Liver (tissue), 9 donors: ENCODE measurements around the gene WLS. TPM values are rescaled to one million over a fixed set of nuclear protein-coding genes. Genes with fewer than 3 reads are reported as not detected.

Source experiments
- DNase-seq: peaks from one replicate; pipeline ENCODE4 v3.0.0-alpha.2; 2017; ENCODE audit warnings: low spot score
- H3K27ac ChIP-seq, 2 donors: one replicate each; pipeline ENCODE4 v1.7.0; 2013; ENCODE audit warnings: inconsistent platforms in 2 of 2, low read length in 2 of 2, control low read depth in 1 of 2, low read depth in 1 of 2, mild to moderate bottlenecking in 1 of 2
- H3K27me3 ChIP-seq, 4 donors: one replicate each; pipeline versions ENCODE4 v1.6.1 to v1.7.0; 2013; ENCODE audit warnings: low read length in 3 of 4, inconsistent platforms in 1 of 4, mild to moderate bottlenecking in 1 of 4, moderate library complexity in 1 of 4; ENCODE audit not compliant: control insufficient read depth in 4 of 4, insufficient read depth in 4 of 4
- H3K36me3 ChIP-seq, 4 donors: one replicate each; pipeline versions ENCODE4 v1.6.1 to v1.7.0; 2013; ENCODE audit warnings: low read length in 3 of 4, mild to moderate bottlenecking in 3 of 4, low read depth in 1 of 4, moderate library complexity in 1 of 4; ENCODE audit not compliant: control insufficient read depth in 4 of 4, insufficient read depth in 3 of 4
- H3K4me1 ChIP-seq, 4 donors: one replicate each; pipeline versions ENCODE4 v1.6.1 to v1.7.0; 2013; ENCODE audit warnings: low read length in 3 of 4, mild to moderate bottlenecking in 3 of 4, moderate library complexity in 1 of 4; ENCODE audit not compliant: control insufficient read depth in 4 of 4, insufficient read depth in 4 of 4
- H3K4me3 ChIP-seq, 3 donors: one replicate each; pipeline versions ENCODE4 v1.6.1 to v1.7.0; 2013; ENCODE audit warnings: low read length in 3 of 3, control low read depth in 1 of 3, low read depth in 1 of 3, mild to moderate bottlenecking in 1 of 3
- H3K9ac ChIP-seq, 2 donors: one replicate each; pipeline ENCODE4 v1.7.0; 2013; ENCODE audit warnings: low read length in 2 of 2, mild to moderate bottlenecking in 2 of 2, moderate library complexity in 2 of 2, control low read depth in 1 of 2, low read depth in 1 of 2
- H3K9me3 ChIP-seq, 4 donors: one replicate each; pipeline versions ENCODE4 v1.6.1 to v1.7.0; 2013; ENCODE audit warnings: low read length in 3 of 4; ENCODE audit not compliant: control insufficient read depth in 4 of 4
- CTCF ChIP-seq: fragments of 150-350 bp; IDR thresholded peaks from 2 replicates; pipeline ENCODE4 v1.5.1; 2017; ENCODE audit warnings: improper control_type of control experiment, low read depth, low read length; ENCODE audit not compliant: missing input control
- EGR1 ChIP-seq, 2 donors: IDR thresholded peaks; 2 replicates each; pipeline ENCODE4 v1.6.1; 2016 to 2018; ENCODE audit warnings: antibody characterized with exemption in 2 of 2, low read depth in 2 of 2
- FOXA1 ChIP-seq: IDR thresholded peaks from 2 replicates; pipeline ENCODE4 v1.6.1; 2016; ENCODE audit warnings: antibody characterized with exemption
- FOXA2 ChIP-seq: IDR thresholded peaks from 2 replicates; pipeline ENCODE4 v1.6.1; 2016; ENCODE audit warnings: antibody characterized with exemption
- GABPA ChIP-seq, 2 donors: IDR thresholded peaks in 1 of 2; conservative IDR thresholded peaks in 1 of 2; 2 replicates each; pipeline ENCODE4 v1.6.1; 2016; ENCODE audit warnings: antibody characterized with exemption in 2 of 2, mild to moderate bottlenecking in 1 of 2, moderate library complexity in 1 of 2
- HNF4A ChIP-seq, 2 donors: conservative IDR thresholded peaks; 2 replicates each; pipeline ENCODE4 v1.6.1; 2016; ENCODE audit warnings: antibody characterized with exemption in 2 of 2, mild to moderate bottlenecking in 2 of 2
- HNF4G ChIP-seq: IDR thresholded peaks from 2 replicates; pipeline ENCODE4 v1.6.1; 2016; ENCODE audit warnings: antibody characterized with exemption
- JUND ChIP-seq, 2 donors: IDR thresholded peaks; 2 replicates each; pipeline ENCODE4 v1.6.1; 2016; ENCODE audit warnings: antibody characterized with exemption in 2 of 2
- NR2F2 ChIP-seq: IDR thresholded peaks from 2 replicates; pipeline ENCODE4 v1.6.1; 2016; ENCODE audit warnings: antibody characterized with exemption
- RAD21 ChIP-seq, 2 donors: IDR thresholded peaks; 2 replicates each; pipeline ENCODE4 v1.6.1; 2016; ENCODE audit warnings: antibody characterized with exemption in 2 of 2, mild to moderate bottlenecking in 2 of 2
- RXRA ChIP-seq, 2 donors: IDR thresholded peaks; 2 replicates each; pipeline ENCODE4 v1.6.1; 2017 to 2018; ENCODE audit warnings: antibody characterized with exemption in 2 of 2, mild to moderate bottlenecking in 1 of 2
- SP1 ChIP-seq: IDR thresholded peaks from 2 replicates; pipeline ENCODE4 v1.6.1; 2018; ENCODE audit warnings: antibody characterized with exemption, mild to moderate bottlenecking
- TAF1 ChIP-seq: conservative IDR thresholded peaks from 2 replicates; pipeline ENCODE4 v1.6.1; 2016; ENCODE audit warnings: antibody characterized with exemption, mild to moderate bottlenecking
- ZBTB33 ChIP-seq: IDR thresholded peaks from 2 replicates; pipeline ENCODE4 v1.6.1; 2016; ENCODE audit warnings: antibody characterized with exemption
- WGBS: extraction: QIAGEN DNeasy Blood & Tissue Kit; methylation state at CpG from one replicate; pipeline ENCODE4 v1.1.7; 2013; 5-methylcytosine and 5-hydroxymethylcytosine counted together
- polyA plus RNA-seq, 2 donors: library from polyadenylated mRNA; stranded (reverse) in 1 of 2; unstranded in 1 of 2; fragments of 200-250 nt in 1 of 2; fragments of >200 nt in 1 of 2; fragmentation: Nextera tagmentation in 1 of 2; extraction: Ambion mirVana in 1 of 2; gene quantifications; one replicate each; pipeline versions ENCODE4 v1.2.1 to v1.2.3, GENCODE V29; 2013 to 2015
- total RNA-seq, 2 donors: library from RNA; depleted of rRNA; stranded (reverse); fragments of >200 nt; gene quantifications; one replicate each; pipeline ENCODE4 v1.2.3, GENCODE V29; 2014
- TF ChIP-seq, protein P1 (sequence below): IDR thresholded peaks from 2 replicates; pipeline ENCODE4 v1.6.1; 2016; ENCODE audit warnings: antibody characterized with exemption, mild to moderate bottlenecking
- donor health status: healthy.
- donor health status: healthy.
- donor health status: healthy.
- donor health status: healthy.
- donor health status: healthy.

WLS gene
- total and polyA plus RNA-seq, 4 donors, result 3.2 to 12.5 (median 7.7) TPM

DNA sequence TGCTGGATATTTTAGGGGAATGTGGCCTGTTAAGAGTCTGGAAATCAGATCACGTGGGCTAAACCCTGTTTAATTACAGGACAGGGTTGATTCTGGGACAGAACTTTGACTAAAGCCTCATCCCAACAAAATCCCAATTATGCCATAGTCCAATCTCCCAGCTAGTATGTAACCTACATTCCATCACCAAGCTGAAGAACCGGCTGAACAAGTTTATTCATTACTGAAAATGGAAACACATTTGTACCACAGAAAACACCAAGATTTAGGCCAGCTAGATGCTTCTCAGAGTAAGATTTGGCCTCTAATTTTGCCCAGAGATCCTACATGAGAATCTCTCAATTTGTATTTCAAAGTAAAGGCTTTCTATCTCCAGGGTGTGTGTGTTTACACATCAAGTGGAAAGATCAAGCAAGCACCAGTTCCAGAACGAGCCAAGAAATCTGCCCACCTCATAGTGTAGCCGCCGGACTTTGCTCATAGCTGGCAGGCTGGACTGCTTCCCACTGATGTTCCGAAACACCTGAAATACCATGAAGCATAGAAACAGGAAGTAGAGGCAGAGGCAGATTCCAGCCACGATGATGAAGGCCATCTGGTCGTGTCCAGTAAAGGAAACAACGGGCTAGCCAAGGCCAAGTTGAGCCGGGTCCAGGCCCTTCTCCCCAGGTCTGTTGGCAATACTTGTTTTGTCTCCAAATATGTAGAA, 86.8 kb downstream of the WLS start (continued):
- no peak for TF ChIP-seq CTCF

GRCh38 chr1:68144856-68145255, 87.5 kb downstream of the WLS start:
- no peak for TF ChIP-seq ZBTB33
- TF ChIP-seq RXRA (IDR thresholded peaks at IDR 0.05), result no peak
- TF ChIP-seq HNF4A (conservative IDR thresholded peaks at IDR 0.05), result no peak
- no peak for TF ChIP-seq FOXA1
- TF ChIP-seq, protein P1, sequence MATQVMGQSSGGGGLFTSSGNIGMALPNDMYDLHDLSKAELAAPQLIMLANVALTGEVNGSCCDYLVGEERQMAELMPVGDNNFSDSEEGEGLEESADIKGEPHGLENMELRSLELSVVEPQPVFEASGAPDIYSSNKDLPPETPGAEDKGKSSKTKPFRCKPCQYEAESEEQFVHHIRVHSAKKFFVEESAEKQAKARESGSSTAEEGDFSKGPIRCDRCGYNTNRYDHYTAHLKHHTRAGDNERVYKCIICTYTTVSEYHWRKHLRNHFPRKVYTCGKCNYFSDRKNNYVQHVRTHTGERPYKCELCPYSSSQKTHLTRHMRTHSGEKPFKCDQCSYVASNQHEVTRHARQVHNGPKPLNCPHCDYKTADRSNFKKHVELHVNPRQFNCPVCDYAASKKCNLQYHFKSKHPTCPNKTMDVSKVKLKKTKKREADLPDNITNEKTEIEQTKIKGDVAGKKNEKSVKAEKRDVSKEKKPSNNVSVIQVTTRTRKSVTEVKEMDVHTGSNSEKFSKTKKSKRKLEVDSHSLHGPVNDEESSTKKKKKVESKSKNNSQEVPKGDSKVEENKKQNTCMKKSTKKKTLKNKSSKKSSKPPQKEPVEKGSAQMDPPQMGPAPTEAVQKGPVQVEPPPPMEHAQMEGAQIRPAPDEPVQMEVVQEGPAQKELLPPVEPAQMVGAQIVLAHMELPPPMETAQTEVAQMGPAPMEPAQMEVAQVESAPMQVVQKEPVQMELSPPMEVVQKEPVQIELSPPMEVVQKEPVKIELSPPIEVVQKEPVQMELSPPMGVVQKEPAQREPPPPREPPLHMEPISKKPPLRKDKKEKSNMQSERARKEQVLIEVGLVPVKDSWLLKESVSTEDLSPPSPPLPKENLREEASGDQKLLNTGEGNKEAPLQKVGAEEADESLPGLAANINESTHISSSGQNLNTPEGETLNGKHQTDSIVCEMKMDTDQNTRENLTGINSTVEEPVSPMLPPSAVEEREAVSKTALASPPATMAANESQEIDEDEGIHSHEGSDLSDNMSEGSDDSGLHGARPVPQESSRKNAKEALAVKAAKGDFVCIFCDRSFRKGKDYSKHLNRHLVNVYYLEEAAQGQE, result no peak
- TF ChIP-seq SP1, result no peak
- no peak for TF ChIP-seq GABPA (IDR thresholded peaks at IDR 0.05 in 1 of 2, conservative IDR thresholded peaks at IDR 0.05 in 1 of 2)
- TF ChIP-seq FOXA2, result no peak
- TF ChIP-seq JUND (IDR thresholded peaks at IDR 0.05), result no peak
- no peak for TF ChIP-seq RAD21 (IDR thresholded peaks at IDR 0.05)
- no peak for TF ChIP-seq NR2F2
- TF ChIP-seq TAF1, result no peak
- no peak for TF ChIP-seq EGR1 (IDR thresholded peaks at IDR 0.05; ENCODE audit: low read depth in 2 of 2)
- no peak for TF ChIP-seq HNF4G
- no peak for TF ChIP-seq CTCF
- DNase-seq, result no peak
- peaks cover 11 to 33% (median 27%) of the 10 kb centered on the region in 4 donors for H3K4me1 ChIP-seq
- H3K27me3 ChIP-seq, result no peaks in the 10 kb centered on the region
- H3K27ac ChIP-seq, result peak overlapping the region; percentile 78 to 88
- H3K36me3 ChIP-seq, result no peaks in the 10 kb centered on the region
- H3K4me3 ChIP-seq, result no peak overlapping the region
- WGBS, result 88% methylated on average over 4 of the region's 4 CpGs
- H3K9ac ChIP-seq, result peak overlapping the region in 1 of 2 donors; percentile 76
- no peaks in the 10 kb centered on the region for H3K9me3 ChIP-seq
